ENCODE measurements around the gene BRSK1. TPM values are rescaled to one million over a fixed set of nuclear protein-coding genes. Genes with fewer than 3 reads are reported as not detected.

BRSK1 gene
- total RNA-seq, 1 donor from 2014 or later, result 6.5 TPM

DNA sequence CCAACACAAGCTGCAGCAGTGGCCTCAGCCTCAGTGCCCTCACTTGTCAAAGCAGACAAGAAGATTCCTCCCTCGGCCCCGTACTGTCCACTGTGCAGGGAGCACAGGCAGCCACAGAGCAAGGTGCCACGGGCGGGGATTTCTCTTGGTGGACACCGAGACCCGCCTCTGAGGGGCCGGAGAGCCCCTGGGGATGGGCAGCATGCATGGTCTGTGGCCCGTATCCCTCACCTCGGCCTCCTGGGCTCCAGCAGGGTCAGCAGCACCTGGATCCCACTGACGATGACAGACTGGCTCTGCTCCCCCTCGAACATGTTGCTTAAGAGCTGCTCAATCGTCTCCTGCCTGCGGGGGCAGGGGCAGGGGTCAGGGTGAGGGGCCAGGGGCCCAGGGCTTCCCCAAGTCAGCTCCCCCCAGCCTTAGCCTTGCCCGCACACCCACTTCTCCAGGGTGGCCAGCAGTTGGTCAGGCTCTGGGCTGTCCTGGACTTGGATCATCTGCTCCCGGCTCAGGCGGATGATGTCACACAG lies 41.8 kb upstream of the BRSK1 start:
- intact Hi-C loops (cut with DNase I), result no loop called here
- TF ChIP-seq, protein P1, sequence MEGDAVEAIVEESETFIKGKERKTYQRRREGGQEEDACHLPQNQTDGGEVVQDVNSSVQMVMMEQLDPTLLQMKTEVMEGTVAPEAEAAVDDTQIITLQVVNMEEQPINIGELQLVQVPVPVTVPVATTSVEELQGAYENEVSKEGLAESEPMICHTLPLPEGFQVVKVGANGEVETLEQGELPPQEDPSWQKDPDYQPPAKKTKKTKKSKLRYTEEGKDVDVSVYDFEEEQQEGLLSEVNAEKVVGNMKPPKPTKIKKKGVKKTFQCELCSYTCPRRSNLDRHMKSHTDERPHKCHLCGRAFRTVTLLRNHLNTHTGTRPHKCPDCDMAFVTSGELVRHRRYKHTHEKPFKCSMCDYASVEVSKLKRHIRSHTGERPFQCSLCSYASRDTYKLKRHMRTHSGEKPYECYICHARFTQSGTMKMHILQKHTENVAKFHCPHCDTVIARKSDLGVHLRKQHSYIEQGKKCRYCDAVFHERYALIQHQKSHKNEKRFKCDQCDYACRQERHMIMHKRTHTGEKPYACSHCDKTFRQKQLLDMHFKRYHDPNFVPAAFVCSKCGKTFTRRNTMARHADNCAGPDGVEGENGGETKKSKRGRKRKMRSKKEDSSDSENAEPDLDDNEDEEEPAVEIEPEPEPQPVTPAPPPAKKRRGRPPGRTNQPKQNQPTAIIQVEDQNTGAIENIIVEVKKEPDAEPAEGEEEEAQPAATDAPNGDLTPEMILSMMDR (IDR thresholded peaks at IDR 0.05), result no peak
- H3K27ac ChIP-seq, result no peak overlapping the region
- no peak for DNase-seq (ENCODE audit: low spot score in 2 of 2)
- peaks cover 91 to 99% of the 10 kb centered on the region in 2 donors for H3K36me3 ChIP-seq
- H3K4me3 ChIP-seq, result no peak overlapping the region
- no peaks in the 10 kb centered on the region for H3K9me3 ChIP-seq
- no peaks in the 10 kb centered on the region for H3K4me1 ChIP-seq
- H3K27me3 ChIP-seq, result no peaks in the 10 kb centered on the region

DNA sequence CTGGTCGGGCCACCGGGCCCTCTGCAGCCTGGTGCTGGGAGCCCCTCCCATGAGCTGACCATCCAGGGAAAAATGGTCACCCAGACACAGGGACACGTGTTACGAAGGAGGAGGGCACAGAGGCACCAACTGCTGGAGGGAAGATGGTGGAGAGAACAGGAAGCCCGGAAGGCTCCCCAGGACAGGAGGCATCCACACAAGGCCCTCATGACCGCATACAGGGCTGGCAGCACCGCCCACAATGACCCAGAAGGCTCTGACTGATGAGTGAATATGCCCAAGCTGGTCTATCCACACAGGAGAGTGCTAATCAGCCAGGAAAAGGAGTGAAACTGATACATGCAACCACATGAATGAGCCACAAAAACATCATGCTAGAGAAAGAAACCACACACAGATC lies 41.3 kb upstream of the BRSK1 start:
- H3K27ac ChIP-seq, result no peak overlapping the region
- H3K27me3 ChIP-seq, result no peaks in the 10 kb centered on the region
- TF ChIP-seq, protein P1 (IDR thresholded peaks at IDR 0.05), result no peak
- H3K9me3 ChIP-seq, result no peaks in the 10 kb centered on the region
- peaks cover 86 to 98% of the 10 kb centered on the region in 2 donors for H3K36me3 ChIP-seq
- intact Hi-C loops (cut with DNase I), result no loop called here
- H3K4me3 ChIP-seq, result no peak overlapping the region
- no peak for DNase-seq (ENCODE audit: low spot score in 2 of 2)
- H3K4me1 ChIP-seq, result no peaks in the 10 kb centered on the region

DNA sequence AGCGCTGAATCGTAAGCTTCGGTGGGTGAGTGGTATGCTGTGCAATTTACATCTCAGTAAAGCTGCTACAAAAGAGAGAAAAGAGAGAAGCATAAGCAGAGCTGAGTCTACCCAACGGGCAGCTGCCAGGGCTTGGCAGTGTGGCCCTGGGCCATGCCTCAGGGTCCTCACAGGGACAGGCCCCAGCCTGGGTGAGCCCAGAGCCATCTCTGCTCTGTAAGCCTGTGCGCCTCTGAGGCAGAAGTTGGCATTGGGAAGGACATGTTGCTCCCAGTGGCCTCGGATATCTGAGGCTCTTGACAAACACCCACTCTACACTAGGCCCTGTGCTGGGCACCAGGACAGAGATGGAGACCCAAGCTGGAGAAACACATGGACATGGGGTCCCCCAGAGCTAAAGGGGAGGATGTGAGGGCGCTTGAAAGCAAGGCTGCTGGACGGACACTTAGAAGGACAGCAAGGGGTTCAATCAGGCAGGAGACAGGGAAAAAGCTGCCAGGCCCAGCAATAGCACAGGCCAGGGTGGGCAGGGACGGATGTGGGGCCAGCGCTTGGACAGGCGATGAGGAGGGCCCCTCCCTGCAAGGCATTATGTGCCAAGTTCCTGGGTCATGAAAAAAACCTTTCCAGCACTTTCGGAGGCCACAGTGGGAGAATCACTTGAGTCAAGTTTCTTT lies 39.7 kb upstream of the BRSK1 start:
- TF ChIP-seq, protein P1 (IDR thresholded peaks at IDR 0.05), result no peak
- no peak for DNase-seq (ENCODE audit: low spot score in 2 of 2)
- intact Hi-C loops (cut with DNase I), result no loop called here
- peaks cover 71 to 82% of the 10 kb centered on the region in 2 donors for H3K36me3 ChIP-seq
- no peaks in the 10 kb centered on the region for H3K4me1 ChIP-seq
- H3K27me3 ChIP-seq, result no peaks in the 10 kb centered on the region
- H3K27ac ChIP-seq, result no peak overlapping the region
- no peaks in the 10 kb centered on the region for H3K9me3 ChIP-seq
- no peak overlapping the region for H3K4me3 ChIP-seq

DNA sequence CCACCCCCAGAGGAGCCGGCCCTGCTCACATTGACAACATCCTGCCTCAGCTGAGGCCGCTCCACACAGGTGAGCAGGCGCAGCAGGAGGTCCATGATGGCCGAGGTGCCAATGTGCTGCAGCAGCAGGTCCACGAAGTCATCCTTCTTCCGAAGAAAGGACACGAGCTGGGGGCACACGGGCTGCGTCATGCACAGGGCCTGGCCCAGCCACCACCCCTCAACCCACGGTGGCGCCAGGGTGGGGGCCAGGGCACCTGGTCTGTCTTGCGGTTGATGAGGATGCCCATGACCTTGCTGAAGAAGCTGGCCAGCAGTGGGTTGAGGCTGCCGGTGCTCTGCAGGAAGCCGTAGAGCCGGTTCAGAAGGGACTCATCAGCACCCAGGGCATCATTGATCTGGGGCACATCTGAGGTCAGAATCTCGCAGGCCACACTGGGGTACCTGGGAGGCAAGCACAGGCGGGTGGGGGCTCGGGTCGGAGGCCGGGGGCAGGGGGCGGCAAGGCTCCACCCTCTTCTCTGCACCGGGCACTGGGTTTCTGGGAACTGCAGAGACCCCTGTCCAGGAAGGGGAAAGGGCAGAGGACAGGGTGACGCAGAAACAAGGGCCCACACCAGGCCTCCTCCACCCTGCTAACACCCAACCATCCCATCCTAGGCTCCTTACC lies 38.4 kb upstream of the BRSK1 start:
- Histone ChIP-seq H3K4me3 (no peak overlapping the region), H3K4me1 (no peaks in the 10 kb centered on the region), H3K9me3 (no peaks in the 10 kb centered on the region), H3K27ac (no peak overlapping the region), H3K36me3 (peaks cover 58 to 70% of the 10 kb centered on the region in 2 donors), H3K27me3 (no peaks in the 10 kb centered on the region)
- TF ChIP-seq, protein P1 (IDR thresholded peaks at IDR 0.05), result no peak
- DNase-seq (ENCODE audit: low spot score in 2 of 2), result no peak
- intact Hi-C loops (cut with DNase I), result no loop called here

DNA sequence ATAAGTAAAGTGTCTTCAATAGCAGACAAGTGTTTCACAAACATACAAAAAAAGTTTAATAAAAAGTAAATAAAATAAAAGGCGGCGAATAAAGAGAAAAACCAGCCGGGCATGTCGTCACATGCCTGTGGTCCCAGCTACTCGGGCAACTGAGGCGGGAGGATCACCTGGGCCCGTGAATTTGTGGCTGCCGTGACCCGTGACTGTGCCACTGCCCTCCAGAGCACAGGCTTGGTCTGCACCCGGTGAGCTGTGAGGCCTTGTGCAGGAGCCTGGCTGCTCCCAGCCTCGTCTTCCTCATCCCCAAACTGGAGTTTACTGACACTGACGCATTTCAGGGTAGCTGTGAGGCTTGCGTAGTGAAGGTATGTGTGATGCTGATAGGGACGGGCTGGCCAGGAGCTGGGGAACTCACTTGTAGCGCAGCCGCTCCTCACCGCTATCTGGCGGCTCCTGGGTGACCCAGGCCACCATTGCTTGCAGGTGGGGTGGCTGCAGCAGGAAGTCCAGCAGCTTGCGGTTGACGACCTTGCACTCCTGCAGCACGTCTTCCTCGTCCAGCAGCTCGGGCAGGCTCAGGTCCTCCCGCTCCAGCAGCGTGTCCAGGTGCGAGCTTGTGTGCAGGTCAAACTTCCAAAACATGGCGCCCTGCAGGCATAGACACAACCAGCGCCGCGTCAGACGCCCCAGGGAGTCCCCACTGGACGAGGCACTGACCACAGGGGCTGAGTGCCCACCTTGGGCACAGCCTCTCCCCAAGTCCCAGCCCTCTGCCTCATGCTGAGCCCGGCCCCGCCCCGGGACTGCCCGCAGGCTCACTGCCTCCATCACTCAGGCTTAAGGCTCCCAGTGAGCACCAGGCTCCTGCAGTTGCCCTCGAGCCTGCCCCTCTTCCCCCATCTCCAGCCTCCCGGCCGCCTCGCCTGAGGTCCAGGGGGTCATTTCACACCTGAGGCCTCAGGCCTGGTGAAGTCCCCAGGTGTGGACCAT lies 37.0 kb upstream of the BRSK1 start:
- TF ChIP-seq, protein P1 (IDR thresholded peaks at IDR 0.05), result no peak
- no peak overlapping the region for H3K4me3 ChIP-seq
- no peaks in the 10 kb centered on the region for H3K27me3 ChIP-seq
- no peak overlapping the region for H3K27ac ChIP-seq
- no peaks in the 10 kb centered on the region for H3K9me3 ChIP-seq
- intact Hi-C loops (cut with DNase I), result no loop called here
- H3K4me1 ChIP-seq, result no peaks in the 10 kb centered on the region
- H3K36me3 ChIP-seq, result peaks cover 44 to 56% of the 10 kb centered on the region in 2 donors
- DNase-seq (ENCODE audit: low spot score in 2 of 2), result no peak

Data from ascending aorta (tissue), 2 donors.